ENCODE measurements around the gene HTR1E.
"Not testable (repeated sequence)": the region's sequence is repeated elsewhere in the genome, so short reads cannot be mapped to it uniquely, and the experiment has no call there.

HTR1E gene
- total RNA-seq = 0 to 0.88 (median 0) reads per million in 17 experiments

GRCh38 chr6:86937219-86938079 is at the start of gene HTR1E:
Gene HTR1E (plus strand): TSS chr6:86937528. CDS start chr6:87015335, 77,807 bp downstream.
- peak in 1 of 4 experiments; percentile 15 for DNase-seq

GRCh38 chr6:86888301-86888700 is 49.0 kb upstream of the HTR1E start:
- DNase-seq = no peak

GRCh38 chr6:86897265-86897664 is 40.1 kb upstream of the HTR1E start:
- not testable (repeated sequence) for DNase-seq

GRCh38 chr6:86913795-86914194 is 23.5 kb upstream of the HTR1E start:
- no peak for DNase-seq

- no peak for DNase-seq
Measured at GRCh38 chr6:86916393-86916792, 20.9 kb upstream of the HTR1E start.

GRCh38 chr6:86927138-86927537 is 10.2 kb upstream of the HTR1E start:
- DNase-seq = not testable (repeated sequence)

- not testable (repeated sequence) for DNase-seq
Measured at GRCh38 chr6:86927859-86928258, 9.5 kb upstream of the HTR1E start.

- no peak for DNase-seq
Measured at GRCh38 chr6:86934365-86934764, 3.0 kb upstream of the HTR1E start.

GRCh38 chr6:86936834-86937218 is 502 bp upstream of the HTR1E start:
- no peak for DNase-seq

GRCh38 chr6:86938814-86939213 is 1.5 kb downstream of the HTR1E start:
- no peak for DNase-seq

GRCh38 chr6:86941461-86941860 is 4.1 kb downstream of the HTR1E start:
- DNase-seq = no peak

GRCh38 chr6:86942769-86943516 is 5.6 kb downstream of the HTR1E start:
- DNase-seq = no peak

GRCh38 chr6:86943819-86944407 is 6.6 kb downstream of the HTR1E start:
- DNase-seq = no peak

- no peak for DNase-seq
Measured at GRCh38 chr6:86949771-86950170, 12.4 kb downstream of the HTR1E start.

GRCh38 chr6:86952991-86953390 is 15.7 kb downstream of the HTR1E start:
- DNase-seq = no peak

GRCh38 chr6:86959656-86960055 is 22.3 kb downstream of the HTR1E start:
- DNase-seq = no peak

- no peak for DNase-seq
Measured at GRCh38 chr6:86961455-86962200, 24.3 kb downstream of the HTR1E start.

- DNase-seq = no peak
Measured at GRCh38 chr6:86963352-86963751, 26.0 kb downstream of the HTR1E start.

- no peak for DNase-seq
Measured at GRCh38 chr6:86964029-86964579, 26.8 kb downstream of the HTR1E start.

- DNase-seq = no peak
Measured at GRCh38 chr6:86966271-86966670, 28.9 kb downstream of the HTR1E start.

GRCh38 chr6:86969573-86969972 is 32.2 kb downstream of the HTR1E start:
- DNase-seq = peak in 1 of 4 experiments; percentile 8

GRCh38 chr6:86973088-86973487 is 35.8 kb downstream of the HTR1E start:
- DNase-seq = no peak
